ENCODE data around the gene DMRT1.

DNA sequence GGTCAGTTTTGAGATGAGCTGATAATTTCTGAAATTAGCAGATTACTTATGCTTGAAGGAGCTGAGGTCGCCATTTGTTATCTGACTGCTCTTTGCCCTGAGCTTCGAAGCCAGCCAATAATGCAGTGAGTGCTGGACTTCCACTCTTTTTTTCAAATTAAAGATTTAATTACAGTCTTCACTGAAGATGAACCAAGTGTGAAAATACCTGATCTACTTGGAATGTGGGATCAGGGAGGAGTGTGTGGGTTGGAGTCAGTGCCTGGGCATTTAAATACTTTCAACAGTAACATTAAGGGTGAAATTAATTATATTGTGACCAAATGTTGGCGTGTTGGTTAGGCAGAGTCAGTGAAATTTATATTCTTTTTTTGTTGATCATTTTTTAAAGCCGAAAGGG, 111.0 kb downstream of the DMRT1 start:
- TF ChIP-seq BACH2 (CRISPR knock-in tag; IDR thresholded peaks at IDR 0.05; ENCODE audit: borderline replicate concordance) (no peak), CSDC2 (CRISPR knock-in tag; IDR thresholded peaks at IDR 0.05) (no peak)
